GM12864 (cell line): ENCODE data around the gene TPRG1L.

Source experiments
- DNase-seq: peaks from one replicate; pipeline ENCODE4 v3.0.0-alpha.2; 2011; ENCODE audit warnings: low read depth
- H3K4me3 ChIP-seq: 2 replicates; pipeline ENCODE4 v1.5.1; 2011; ENCODE audit warnings: mild to moderate bottlenecking, low read depth, low read length, control low read depth
- TF ChIP-seq, protein P1 (sequence below): IDR thresholded peaks from 2 replicates; pipeline ENCODE4 v1.5.1; 2011; ENCODE audit warnings: low read depth, mild to moderate bottlenecking, moderate library complexity, low read length, control low read depth, inconsistent platforms; ENCODE audit errors: missing control alignments

TPRG1L gene

DNA sequence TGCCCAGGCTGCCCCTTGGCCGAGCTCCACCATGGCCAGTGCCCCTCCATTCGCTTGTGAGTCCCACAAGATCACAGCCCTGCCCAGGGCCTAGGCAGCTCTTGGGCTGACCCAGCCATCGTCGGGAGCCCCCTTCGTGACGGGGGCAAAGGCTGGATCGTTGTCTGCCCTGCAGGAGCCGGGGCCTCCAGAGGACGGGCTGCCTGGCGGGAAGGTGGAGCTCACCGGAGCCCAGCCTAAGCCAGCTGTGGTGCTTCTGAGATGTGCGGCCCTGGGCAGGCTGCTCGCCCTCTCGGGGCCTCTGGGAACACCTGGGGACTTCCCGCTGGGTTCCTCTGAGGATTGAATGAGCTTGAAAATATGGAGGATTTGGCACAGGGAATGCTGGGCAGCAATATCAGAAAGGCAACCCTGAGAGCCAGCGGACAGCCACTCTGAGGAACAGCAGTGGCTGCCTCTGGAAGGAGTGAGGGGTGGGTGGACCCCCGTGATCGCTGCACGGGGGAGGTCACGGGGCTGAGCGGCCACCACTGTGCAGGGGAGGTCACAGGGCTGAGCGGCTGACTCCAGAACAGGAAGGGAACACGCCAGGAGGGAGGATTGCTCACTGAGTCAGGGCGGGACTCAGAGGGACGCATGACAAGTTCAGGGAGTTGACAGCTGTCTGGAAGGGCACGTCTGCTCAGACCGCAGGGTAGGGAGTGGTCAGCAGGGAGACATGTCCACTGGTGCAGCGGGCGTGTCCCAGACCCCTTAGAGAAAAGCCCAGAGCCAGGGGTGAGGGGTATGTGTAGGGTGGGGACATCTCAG lies 46.8 kb downstream of the TPRG1L start:
- TF ChIP-seq, protein P1, sequence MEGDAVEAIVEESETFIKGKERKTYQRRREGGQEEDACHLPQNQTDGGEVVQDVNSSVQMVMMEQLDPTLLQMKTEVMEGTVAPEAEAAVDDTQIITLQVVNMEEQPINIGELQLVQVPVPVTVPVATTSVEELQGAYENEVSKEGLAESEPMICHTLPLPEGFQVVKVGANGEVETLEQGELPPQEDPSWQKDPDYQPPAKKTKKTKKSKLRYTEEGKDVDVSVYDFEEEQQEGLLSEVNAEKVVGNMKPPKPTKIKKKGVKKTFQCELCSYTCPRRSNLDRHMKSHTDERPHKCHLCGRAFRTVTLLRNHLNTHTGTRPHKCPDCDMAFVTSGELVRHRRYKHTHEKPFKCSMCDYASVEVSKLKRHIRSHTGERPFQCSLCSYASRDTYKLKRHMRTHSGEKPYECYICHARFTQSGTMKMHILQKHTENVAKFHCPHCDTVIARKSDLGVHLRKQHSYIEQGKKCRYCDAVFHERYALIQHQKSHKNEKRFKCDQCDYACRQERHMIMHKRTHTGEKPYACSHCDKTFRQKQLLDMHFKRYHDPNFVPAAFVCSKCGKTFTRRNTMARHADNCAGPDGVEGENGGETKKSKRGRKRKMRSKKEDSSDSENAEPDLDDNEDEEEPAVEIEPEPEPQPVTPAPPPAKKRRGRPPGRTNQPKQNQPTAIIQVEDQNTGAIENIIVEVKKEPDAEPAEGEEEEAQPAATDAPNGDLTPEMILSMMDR: no peak
- no peak overlapping the region for H3K4me3 ChIP-seq
- DNase-seq: no peak

DNA sequence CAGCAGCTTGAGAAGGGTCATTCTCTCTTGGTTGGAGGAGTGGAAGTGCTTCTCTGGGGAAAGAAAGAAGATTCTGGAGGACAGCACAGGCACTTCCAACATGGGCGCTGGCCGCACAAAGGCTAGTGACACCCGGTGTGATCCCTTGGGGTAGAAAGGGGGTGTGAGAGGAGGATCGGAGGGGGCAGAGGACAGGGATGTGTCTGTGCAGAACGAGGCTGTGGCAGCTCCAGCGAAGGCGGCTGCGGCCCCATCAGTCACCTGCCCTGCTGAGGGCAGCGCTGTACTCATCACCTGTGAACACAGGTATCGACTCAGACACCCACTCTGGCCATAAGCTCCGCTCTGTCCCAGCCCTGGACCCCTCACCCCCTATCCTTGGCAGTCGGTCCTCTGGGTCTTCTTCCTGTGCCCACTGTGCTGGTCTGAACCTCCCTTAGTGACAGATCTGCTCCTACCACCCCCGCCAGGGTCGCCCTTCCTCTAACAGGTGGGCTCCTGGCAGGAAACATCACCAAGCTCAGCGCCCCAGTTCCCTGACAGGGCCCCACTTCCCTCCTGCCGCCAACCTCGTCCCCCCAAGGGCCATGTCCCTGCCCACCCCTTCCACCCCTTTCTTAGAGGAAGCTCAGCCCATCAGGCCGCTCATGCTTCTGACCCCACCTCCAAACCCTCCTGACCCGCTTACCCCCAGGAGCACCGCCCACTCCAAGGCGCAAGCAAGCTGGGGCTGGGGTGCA lies 47.6 kb downstream of the TPRG1L start:
- DNase-seq: no peak
- peak overlapping the region; percentile 62 for H3K4me3 ChIP-seq
- TF ChIP-seq, protein P1: no peak

DNA sequence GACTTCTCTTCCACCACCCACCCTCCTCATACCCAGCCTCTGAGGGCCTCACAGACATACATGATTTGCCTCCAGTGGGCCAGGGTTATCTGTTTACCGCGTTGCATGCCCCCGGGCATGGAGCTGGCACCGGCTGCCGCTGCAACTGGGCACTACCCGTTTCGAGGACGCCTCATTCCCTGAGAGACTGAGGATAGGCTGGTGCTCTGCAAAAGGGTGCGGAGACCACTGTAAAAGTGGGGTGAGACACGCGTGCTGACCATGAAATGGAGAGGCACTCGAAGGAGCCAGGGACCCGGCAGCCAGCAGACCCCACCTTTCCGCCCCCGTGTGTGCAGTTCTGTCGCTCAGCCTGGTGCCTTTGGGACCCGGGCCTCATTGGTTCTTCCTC lies 48.2 kb downstream of the TPRG1L start:
- H3K4me3 ChIP-seq: peak overlapping the region; percentile 62
- DNase-seq: no peak
- TF ChIP-seq, protein P1: no peak

DNA sequence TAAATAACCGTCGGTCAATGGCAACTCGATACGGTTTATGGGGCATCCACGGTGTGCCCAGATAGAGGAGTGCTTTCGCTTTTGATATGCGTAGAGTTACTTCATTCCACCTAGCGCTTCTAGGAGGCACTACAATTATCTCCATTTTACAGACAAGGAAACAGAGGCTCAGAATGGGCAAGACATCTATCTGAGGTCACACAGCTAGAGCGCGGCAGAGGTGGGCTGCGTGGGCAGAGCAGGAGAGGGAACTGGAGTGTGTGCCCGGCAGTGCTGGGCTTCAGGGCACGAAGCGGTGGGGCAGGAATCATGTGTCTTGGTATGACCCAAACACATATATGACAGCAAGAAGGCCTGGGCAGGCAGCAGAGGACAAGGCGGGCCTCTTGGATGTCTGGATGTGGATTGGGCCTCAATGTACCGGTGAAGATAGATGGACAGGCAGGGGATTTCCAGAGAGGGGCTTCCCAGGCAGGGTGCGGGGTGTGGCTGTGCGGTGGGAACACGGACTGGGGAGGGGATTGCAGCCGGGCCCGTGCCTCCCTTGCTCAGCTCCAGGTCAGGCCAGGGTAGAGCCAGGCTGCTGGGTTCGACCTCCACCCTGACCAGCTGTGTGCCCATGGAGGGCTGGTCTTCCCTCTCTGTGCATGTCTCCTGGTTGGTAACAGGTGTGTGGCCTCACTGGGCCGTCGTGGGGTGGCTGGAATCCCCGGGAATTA lies 48.7 kb downstream of the TPRG1L start:
- no peak for DNase-seq
- TF ChIP-seq, protein P1: peak; percentile 50
- peak overlapping the region; percentile 62 for H3K4me3 ChIP-seq

DNA sequence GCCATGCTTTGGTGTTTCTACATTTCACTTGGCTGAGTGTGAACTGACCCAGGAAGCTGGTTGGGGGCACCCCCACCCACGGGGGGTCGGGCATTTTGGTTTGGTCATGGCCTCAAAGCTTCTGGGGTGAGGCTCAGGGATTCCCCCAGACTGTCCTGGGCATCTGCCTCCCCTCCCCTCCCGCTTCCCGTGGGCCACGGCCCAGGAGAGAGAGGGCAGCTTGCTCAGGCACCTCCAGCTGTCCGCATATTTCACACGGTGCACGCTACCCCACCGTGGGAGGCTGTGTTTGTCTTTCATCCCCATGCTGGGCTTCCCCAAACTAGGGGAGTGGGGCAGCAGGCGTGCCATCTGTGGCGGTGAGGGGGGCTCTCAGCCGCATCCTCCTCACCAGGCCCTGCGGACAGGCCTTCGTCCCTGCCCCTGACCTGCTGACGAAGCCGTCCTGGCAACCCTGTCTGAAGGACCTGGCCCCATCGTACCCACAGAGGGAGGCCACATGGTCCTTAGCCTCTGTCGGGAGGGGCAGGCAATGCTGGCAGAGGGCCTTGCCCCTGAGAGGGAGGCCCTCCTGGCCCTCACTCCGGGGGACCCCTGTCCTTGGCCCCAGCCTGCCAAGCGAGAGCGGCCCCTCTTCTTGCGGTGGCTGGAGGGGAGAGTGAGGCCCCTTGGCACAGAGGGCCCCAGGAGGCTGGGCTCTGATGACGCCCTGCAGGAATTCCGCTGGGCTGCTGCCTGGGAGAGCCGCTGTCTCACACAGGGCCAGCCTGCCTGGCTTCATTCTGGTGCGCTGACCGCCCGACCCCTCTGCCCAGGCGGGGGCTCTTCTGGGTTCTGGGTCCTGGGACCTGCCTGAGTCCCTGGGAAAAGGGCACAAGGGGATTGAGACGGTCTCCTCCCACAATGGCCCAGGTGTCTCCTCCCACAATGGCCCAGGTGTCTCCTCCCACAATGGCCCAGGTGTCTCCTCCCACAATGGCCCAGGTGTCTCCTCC lies 49.6 kb downstream of the TPRG1L start:
- DNase-seq: no peak
- peak overlapping the region; percentile 62; the same call in 1 of the 2 replicates for H3K4me3 ChIP-seq

DNA sequence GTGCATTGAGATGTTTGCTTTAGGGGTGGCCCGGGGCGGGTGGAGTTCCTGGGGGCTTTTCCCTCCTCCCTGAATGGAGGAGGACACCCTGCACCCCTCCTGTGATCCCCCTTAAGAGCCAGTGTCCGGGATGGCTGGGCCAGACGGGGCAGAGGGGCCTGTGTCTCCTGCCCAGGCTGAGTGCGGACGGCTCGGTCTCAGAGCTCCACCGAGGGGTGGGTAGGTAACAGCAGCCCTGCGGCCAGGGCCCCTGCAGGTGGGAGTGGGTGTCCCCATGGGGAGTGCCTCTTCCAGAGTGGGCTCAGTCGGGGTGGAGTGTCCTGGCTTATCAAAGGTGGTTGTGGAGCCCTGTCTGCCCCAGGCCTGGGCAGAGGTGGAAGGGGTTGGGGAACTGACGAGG lies 50.6 kb downstream of the TPRG1L start:
- TF ChIP-seq, protein P1: no peak
- no peak overlapping the region for H3K4me3 ChIP-seq
- no peak for DNase-seq

More for the DNA sequence above, 49.6 kb downstream of the TPRG1L start:
- TF ChIP-seq, protein P1: no peak
